Measurements from ENCODE around the gene GPC3.

DNA sequence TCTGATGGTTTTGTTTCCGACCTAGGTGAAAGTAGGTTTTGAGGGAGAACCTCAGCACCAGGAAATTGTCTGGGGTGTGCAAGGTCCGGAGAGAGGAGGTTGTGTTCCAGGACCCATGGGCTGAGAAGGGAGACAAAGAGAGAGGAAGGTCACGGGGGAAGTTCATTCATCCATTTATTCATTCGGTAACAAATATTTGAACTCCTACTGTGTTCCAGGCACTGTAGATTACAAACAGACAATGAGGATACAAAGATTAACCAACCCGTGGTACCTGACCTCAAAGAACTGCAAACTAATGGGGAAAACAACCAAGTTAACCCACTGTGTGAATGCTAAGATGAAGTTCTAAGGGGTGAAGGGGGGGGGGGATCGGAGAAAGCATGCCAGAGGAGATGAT lies 1.8 kb upstream of the GPC3 start:
- TF ChIP-seq POLR2A (IDR thresholded peaks at IDR 0.05): no peak
- TF ChIP-seq, protein P1, sequence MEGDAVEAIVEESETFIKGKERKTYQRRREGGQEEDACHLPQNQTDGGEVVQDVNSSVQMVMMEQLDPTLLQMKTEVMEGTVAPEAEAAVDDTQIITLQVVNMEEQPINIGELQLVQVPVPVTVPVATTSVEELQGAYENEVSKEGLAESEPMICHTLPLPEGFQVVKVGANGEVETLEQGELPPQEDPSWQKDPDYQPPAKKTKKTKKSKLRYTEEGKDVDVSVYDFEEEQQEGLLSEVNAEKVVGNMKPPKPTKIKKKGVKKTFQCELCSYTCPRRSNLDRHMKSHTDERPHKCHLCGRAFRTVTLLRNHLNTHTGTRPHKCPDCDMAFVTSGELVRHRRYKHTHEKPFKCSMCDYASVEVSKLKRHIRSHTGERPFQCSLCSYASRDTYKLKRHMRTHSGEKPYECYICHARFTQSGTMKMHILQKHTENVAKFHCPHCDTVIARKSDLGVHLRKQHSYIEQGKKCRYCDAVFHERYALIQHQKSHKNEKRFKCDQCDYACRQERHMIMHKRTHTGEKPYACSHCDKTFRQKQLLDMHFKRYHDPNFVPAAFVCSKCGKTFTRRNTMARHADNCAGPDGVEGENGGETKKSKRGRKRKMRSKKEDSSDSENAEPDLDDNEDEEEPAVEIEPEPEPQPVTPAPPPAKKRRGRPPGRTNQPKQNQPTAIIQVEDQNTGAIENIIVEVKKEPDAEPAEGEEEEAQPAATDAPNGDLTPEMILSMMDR (IDR thresholded peaks at IDR 0.05): no peak
